AG10803 (cell line): Measurements from ENCODE around the gene A2ML1.

Experiments used
- DNase-seq: peaks from one replicate; pipeline ENCODE4 v3.0.0; 2010; ENCODE audit warnings: low read depth
- H3K4me3 ChIP-seq: 2 replicates; pipeline ENCODE4 v1.5.1; 2011; ENCODE audit warnings: mild to moderate bottlenecking, low read length, control low read depth
- CTCF ChIP-seq: conservative IDR thresholded peaks from 2 replicates; pipeline ENCODE4 v1.5.1; 2011; ENCODE audit warnings: mild to moderate bottlenecking, low read length, control low read depth, inconsistent platforms

A2ML1 gene

GRCh38 chr12:8832500-8832899 lies 10.1 kb downstream of the A2ML1 start:
- H3K4me3 ChIP-seq = no peak overlapping the region
- TF ChIP-seq CTCF = no peak
- DNase-seq = no peak

- TF ChIP-seq CTCF = no peak
- no peak overlapping the region for H3K4me3 ChIP-seq
- DNase-seq = no peak
These were observed 11.8 kb downstream of the A2ML1 start for GRCh38 chr12:8834230-8834629.

GRCh38 chr12:8837291-8837690 lies 14.9 kb downstream of the A2ML1 start:
- TF ChIP-seq CTCF = no peak
- no peak overlapping the region for H3K4me3 ChIP-seq
- DNase-seq = no peak

- TF ChIP-seq CTCF = no peak
- no peak overlapping the region for H3K4me3 ChIP-seq
- no peak for DNase-seq
These were observed 17.9 kb downstream of the A2ML1 start for GRCh38 chr12:8840321-8840720.

GRCh38 chr12:8840938-8841633 lies 18.7 kb downstream of the A2ML1 start:
- H3K4me3 ChIP-seq = no peak overlapping the region
- DNase-seq = no peak
- TF ChIP-seq CTCF = no peak

GRCh38 chr12:8841778-8842177 lies 19.4 kb downstream of the A2ML1 start:
- H3K4me3 ChIP-seq = no peak overlapping the region
- no peak for DNase-seq
- no peak for TF ChIP-seq CTCF

- TF ChIP-seq CTCF = no peak
- DNase-seq = no peak
- no peak overlapping the region for H3K4me3 ChIP-seq
These were observed 22.2 kb downstream of the A2ML1 start for GRCh38 chr12:8844665-8845064.
